Coronary artery (tissue), 2 donors: ENCODE results near the gene TMEM198.
A peak's percentile ranks its signal among the peaks of the same experiment; 100 is the strongest.

ENCODE experiments used
- DNase-seq: peaks from one replicate; pipeline ENCODE4 v3.0.0-alpha.2; 2017; ENCODE audit warnings: low spot score
- H3K27ac ChIP-seq, 2 donors: fragments of 200-600 bp; sonication (generic); one replicate each; pipeline ENCODE4 v1.5.1; 2016 to 2019
- H3K4me3 ChIP-seq: fragments of 200-600 bp; sonication (generic); 2 replicates; pipeline ENCODE4 v1.5.1; 2016; ENCODE audit warnings: mild to moderate bottlenecking, moderate library complexity
- TF ChIP-seq, protein P1 (sequence below): fragments of 200-600 bp; sonication (generic); IDR thresholded peaks from one replicate; pipeline ENCODE4 v1.5.1; 2019; ENCODE audit warnings: antibody characterized with exemption

TMEM198 gene

GRCh38 chr2:219545943-219546352 is 2.1 kb downstream of the TMEM198 start:
- Histone ChIP-seq H3K27ac (no peak overlapping the region), H3K4me3 (no peak overlapping the region)
- TF ChIP-seq, protein P1, sequence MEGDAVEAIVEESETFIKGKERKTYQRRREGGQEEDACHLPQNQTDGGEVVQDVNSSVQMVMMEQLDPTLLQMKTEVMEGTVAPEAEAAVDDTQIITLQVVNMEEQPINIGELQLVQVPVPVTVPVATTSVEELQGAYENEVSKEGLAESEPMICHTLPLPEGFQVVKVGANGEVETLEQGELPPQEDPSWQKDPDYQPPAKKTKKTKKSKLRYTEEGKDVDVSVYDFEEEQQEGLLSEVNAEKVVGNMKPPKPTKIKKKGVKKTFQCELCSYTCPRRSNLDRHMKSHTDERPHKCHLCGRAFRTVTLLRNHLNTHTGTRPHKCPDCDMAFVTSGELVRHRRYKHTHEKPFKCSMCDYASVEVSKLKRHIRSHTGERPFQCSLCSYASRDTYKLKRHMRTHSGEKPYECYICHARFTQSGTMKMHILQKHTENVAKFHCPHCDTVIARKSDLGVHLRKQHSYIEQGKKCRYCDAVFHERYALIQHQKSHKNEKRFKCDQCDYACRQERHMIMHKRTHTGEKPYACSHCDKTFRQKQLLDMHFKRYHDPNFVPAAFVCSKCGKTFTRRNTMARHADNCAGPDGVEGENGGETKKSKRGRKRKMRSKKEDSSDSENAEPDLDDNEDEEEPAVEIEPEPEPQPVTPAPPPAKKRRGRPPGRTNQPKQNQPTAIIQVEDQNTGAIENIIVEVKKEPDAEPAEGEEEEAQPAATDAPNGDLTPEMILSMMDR = no peak
- DNase-seq = no peak

- TF ChIP-seq, protein P1 = no peak
These were observed 3.8 kb downstream of the TMEM198 start for GRCh38 chr2:219547621-219548020.

DNA sequence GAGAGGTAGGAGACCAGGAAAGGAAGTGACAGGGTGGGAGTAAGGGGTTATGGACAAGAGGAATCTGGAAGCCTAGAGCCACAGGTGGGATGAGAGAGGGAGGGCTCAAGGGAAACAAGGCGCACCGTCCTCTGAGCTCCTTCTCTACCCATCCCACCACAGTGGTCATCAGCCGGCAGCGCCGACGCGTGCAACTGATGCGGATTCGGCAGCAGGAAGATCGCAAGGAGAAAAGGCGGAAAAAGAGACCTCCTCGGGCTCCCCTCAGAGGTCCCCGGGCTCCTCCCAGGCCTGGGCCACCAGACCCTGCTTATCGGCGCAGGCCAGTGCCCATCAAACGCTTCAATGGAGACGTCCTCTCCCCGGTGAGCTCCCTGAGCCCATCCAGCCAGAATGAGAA is 5.2 kb downstream of the TMEM198 start:
- TF ChIP-seq, protein P1 = no peak
- no peak overlapping the region for H3K4me3 ChIP-seq
- no peak overlapping the region for H3K27ac ChIP-seq
- no peak for DNase-seq

More at GRCh38 chr2:219547621-219548020, 3.8 kb downstream of the TMEM198 start:
- Histone ChIP-seq H3K4me3 (no peak overlapping the region), H3K27ac (no peak overlapping the region)
- no peak for DNase-seq

DNA sequence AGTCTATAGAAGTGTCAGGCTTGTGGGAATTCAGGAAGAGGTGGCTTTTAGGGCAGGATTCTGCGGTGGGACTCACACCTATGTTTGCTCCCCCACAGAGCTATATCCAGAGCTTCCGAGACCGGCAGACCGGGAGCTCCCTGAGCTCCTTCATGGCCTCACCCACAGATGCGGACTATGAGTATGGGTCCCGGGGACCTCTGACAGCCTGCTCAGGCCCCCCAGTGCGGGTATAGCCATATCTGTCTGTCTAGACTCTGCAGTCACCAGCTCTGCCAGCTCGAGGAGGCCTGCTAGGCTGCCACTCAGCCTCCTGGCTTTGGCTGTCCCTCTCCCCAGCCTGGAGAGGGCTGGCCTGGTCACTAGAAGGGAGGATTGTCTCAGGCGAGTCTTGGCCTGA is 5.8 kb downstream of the TMEM198 start:
- no peak for DNase-seq
- Histone ChIP-seq H3K27ac (no peak overlapping the region), H3K4me3 (no peak overlapping the region)
- TF ChIP-seq, protein P1 = no peak

DNA sequence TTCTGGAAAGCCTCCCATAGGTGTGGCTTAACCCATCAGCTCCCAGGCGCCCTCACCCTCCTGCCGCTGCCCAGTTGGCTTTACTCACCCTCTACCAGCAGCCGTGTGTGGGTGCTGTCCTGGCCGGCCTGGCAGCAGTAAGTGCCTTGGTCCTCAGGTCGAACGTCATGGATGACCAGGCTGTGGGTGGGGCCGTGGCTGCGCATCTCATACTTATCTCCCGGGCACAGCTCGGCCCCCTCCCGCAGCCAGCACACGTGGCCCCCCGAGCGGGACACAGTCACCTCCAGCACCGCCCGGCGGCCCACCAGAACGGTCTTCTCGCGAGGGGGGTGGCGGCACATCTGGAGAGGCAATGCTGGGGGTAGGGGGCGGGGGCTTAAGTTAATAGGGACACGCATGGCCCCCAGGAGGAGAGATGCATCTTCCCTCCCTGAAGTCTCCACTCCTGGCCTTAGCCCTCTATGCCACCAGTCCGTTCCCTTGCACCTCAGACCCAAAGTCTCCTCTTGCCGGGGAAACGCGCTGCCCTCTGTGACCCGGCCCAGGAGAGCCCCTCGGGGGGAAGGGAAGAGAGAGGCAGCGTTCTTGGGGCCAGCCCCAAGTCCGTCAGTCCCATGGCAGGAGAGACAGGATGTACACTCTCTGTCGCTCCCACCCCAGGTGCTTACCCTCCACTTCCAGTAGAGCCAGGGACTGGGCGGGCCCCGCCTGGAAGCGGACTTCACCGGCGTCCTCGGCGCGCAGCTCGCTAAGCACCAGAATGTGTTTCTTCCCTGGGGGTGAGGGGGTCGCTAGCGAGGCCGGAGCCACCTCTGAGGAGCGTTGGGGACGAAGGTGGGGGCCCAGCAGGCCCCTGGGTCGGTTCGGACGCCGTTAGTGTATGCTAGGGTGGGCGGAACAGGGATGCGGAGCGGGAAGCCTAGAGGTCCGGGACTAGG is 7.9 kb downstream of the TMEM198 start:
- H3K27ac ChIP-seq = peak overlapping the region in 1 of 2 donors; percentile 80
- no peak for DNase-seq
- TF ChIP-seq, protein P1 = no peak
- H3K4me3 ChIP-seq = peak overlapping the region; percentile 82

DNA sequence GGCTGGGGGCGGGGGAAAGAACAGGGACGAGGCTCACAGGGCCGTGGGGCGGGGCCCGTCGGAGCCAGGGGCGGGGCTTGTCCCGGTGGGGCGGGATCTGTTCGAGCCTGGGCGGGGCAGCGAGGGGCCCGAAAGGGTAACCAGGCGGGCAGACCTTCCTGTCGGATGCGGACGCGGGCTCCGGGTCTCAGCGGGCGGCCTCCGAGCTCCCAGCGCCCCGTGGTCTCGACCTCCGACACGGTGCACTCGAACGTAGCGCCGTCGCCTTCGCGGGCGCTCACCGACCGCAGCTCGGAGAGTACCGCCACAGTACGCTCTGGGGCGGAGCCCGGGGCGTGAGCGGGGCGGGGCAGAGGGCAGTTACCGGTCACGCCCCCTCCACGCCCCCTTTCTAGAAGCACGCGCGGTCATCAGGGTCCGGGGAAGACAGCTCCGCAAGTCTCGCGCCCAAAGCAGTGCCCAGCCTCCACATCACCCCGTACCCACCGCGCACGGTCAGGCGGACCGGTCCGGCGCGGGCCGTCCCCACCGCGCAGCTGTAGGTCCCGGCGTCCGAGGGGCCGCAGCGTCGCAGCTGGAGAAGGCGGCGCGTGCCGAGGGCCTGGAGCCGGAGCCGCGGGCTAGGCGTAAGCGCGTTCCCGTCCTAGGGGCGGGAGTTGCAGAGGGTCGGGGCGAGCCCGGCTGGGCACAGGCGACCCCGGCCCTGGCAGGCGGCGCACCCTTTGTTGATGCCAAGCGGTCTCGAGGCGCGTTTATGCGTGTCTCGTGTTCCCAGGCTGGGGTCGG is 8.7 kb downstream of the TMEM198 start:
- H3K4me3 ChIP-seq = peak overlapping the region; percentile 82
- peak overlapping the region in 1 of 2 donors; percentile 80 for H3K27ac ChIP-seq
- peak; percentile 92 for DNase-seq
- TF ChIP-seq, protein P1 = no peak
